ENCODE data around the gene OSBPL5.

DNA sequence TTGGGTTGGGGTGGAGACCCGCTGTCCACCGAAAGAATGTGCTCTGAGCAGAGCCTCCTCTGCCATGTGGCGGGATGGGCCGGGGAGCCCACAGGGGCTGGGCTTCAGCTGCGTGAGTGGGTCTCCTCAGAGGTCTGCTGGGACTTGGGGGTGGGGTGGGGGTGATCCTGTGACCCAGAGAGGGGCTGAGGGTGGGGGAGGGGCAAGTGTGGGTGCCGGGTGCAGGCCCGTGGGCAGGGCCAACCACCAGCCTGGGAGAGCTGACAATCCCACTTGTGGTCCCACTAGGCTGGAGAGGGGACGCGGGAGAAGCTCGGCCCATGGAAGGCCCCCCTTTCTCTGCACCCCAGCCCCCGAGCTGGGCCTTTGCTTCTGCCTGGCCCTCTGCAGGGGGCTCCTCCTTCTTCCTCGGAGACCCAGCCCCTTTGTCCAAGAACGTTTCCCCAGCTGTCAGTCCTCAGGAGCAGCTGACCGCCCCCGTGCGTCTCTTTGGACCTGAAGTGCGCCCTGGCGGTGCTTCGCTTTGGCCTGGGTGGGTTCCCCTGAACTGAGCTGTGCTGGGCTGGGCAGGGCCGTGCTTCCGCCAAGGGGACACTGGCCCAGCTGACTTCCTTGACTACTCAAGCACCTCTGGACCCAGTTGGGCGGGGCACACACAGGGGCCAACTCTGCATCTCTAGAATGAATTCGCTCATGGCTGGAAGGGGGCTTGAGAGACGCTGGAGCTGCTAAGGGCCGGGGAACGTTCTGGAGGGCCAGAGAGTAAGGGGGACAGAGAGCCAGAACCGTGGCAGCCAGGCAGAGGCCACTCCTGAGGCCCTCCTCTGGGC is 30.2 kb downstream of the OSBPL5 start:
- TF ChIP-seq, protein P1, sequence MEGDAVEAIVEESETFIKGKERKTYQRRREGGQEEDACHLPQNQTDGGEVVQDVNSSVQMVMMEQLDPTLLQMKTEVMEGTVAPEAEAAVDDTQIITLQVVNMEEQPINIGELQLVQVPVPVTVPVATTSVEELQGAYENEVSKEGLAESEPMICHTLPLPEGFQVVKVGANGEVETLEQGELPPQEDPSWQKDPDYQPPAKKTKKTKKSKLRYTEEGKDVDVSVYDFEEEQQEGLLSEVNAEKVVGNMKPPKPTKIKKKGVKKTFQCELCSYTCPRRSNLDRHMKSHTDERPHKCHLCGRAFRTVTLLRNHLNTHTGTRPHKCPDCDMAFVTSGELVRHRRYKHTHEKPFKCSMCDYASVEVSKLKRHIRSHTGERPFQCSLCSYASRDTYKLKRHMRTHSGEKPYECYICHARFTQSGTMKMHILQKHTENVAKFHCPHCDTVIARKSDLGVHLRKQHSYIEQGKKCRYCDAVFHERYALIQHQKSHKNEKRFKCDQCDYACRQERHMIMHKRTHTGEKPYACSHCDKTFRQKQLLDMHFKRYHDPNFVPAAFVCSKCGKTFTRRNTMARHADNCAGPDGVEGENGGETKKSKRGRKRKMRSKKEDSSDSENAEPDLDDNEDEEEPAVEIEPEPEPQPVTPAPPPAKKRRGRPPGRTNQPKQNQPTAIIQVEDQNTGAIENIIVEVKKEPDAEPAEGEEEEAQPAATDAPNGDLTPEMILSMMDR (IDR thresholded peaks at IDR 0.05) = no peak
- TF ChIP-seq EZH2 (IDR thresholded peaks at IDR 0.05) = no peak
- no peak for TF ChIP-seq EZH2phosphoT487 (IDR thresholded peaks at IDR 0.05)
